Esophagus squamous epithelium (tissue), 4 donors: Measurements from ENCODE around the gene ANAPC10.

Source experiments
- CTCF ChIP-seq, 6 experiments: fragments of 450-650 bp in 4 of 6; fragments of 200-600 bp in 2 of 6; sonication (generic) in 2 of 6; IDR thresholded peaks; one replicate each; pipeline ENCODE4 v1.5.1; 2016 to 2019; ENCODE audit warnings: antibody characterized with exemption in 6 of 6, mild to moderate bottlenecking in 4 of 6, moderate library complexity in 4 of 6
- POLR2A ChIP-seq, 4 donors: fragments of 450-650 bp; IDR thresholded peaks; one replicate each; pipeline ENCODE4 v1.6.1; 2017; ENCODE audit warnings: antibody characterized with exemption in 4 of 4, mild to moderate bottlenecking in 4 of 4, moderate library complexity in 3 of 4

GRCh38 chr4:144985531-144985930 is 112.5 kb downstream of the ANAPC10 start:
- TF ChIP-seq CTCF (IDR thresholded peaks at IDR 0.05) = no peak
- no peak for TF ChIP-seq POLR2A (IDR thresholded peaks at IDR 0.05)
